PC-9 (cell line): Measurements from ENCODE around the gene AKAP12.

Experiments used
- CTCF ChIP-seq: fragments of 200-600 bp; sonication (generic); conservative IDR thresholded peaks from 2 replicates; pipeline ENCODE4 v1.6.1; 2017; ENCODE audit warnings: mixed run types, antibody characterized with exemption, mild to moderate bottlenecking, moderate library complexity
- EZH2 ChIP-seq: fragments of 200-600 bp; sonication (generic); IDR thresholded peaks from 2 replicates; pipeline ENCODE4 v1.8.0; 2017; ENCODE audit warnings: antibody characterized with exemption, low read depth

DNA sequence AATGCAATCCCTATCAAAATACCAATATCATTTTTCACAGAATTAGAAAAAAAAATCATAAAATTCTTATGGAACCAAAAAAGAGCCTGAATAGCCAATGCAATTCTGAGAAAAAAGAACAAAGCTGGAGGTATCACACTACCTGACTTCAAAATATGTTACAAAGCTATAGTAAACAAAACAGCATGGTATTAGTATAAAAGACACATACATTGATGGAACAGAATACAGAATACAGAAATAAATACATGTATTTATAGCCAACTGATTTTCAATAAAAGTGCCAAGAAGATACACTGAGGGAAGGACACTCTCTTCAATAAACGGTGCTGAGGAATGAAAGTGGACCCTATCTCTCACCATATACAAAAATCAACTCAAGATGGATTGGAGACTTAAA is 28.7 kb upstream of the AKAP12 start:
- no peak for TF ChIP-seq CTCF
- no peak for TF ChIP-seq EZH2
